ENCODE results near the gene CNTNAP2. TPM values are rescaled to one million over a fixed set of nuclear protein-coding genes. Genes with fewer than 3 reads are reported as not detected.

CNTNAP2 gene
- total and polyA plus RNA-seq, 2 of the 13 experiments (the other 11 are each of a cell fraction or from before 2014, with no cell fraction given): 0.40 to 0.42 TPM

DNA sequence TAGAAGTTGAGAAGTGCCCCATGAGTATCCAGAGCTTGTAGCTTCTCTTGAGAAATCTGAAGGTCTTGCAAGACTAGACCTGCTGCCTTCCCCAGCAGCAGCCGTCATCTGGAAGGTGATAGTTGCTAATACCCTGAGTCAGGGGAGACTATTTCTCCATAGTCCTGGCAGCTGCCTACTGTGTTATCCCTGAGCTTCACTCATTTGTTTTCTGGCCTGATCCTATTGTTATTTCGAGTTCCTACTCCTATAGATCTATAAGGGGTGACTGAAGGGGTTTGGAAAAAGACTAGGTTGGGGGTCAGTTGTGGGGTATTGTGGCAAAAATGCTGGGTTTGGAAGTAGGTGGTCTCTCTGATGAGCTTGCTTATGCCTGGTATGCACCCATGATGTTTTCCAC lies 297.8 kb downstream of the CNTNAP2 start:
- ChIA-PET POLR2A (no interaction called here), CTCF (ENCODE audit: low intra/inter-chr PET ratio, low total read pairs) (no interaction called here)
- H3K27me3 ChIP-seq (ENCODE audit: control insufficient read depth in 1 of 2, insufficient read depth in 2 of 2, low read length in 2 of 2): no peaks in the 10 kb centered on the region
- DNase-seq (ENCODE audit: low spot score): no peak
- no peaks in the 10 kb centered on the region for H3K4me1 ChIP-seq (ENCODE audit: insufficient read depth, low read length)
- in situ Hi-C loops (cut with HindIII; ENCODE audit: extremely low pct_ligation_motif_present, low pct_unique_long_range_greater_than_20kb): no loop called here
- H2AFZ ChIP-seq (ENCODE audit: low read length): no peak overlapping the region
- H4K20me1 ChIP-seq (ENCODE audit: insufficient read depth, low read length): no peaks in the 10 kb centered on the region
- no peaks in the 10 kb centered on the region for H3K36me3 ChIP-seq (replicated peaks in 1 of 2; ENCODE audit: control insufficient read depth in 1 of 2, insufficient read depth in 2 of 2, low read length in 2 of 2)
- H3K4me3 ChIP-seq (replicated peaks in 1 of 3; ENCODE audit: insufficient read depth in 1 of 3, low read depth in 2 of 3, low read length in 3 of 3): no peak overlapping the region
- H3K9me3 ChIP-seq (ENCODE audit: low read length): peaks cover 60% of the 10 kb centered on the region
- WGBS (ENCODE audit: low lambda C conversion rate): 11% methylated on average over 2 of the region's 2 CpGs
- no peaks in the 10 kb centered on the region for H3K79me2 ChIP-seq (ENCODE audit: insufficient read depth, low read length)
- intact Hi-C loops (cut with micrococcal nuclease; ENCODE audit: unreplicated experiment): no loop called here
- no peak overlapping the region for H3K27ac ChIP-seq (ENCODE audit: extremely low read length, insufficient read depth, low read length)
- no peak for ATAC-seq
- no peak overlapping the region for H3K4me2 ChIP-seq (ENCODE audit: low read depth, low read length)
- H3K9ac ChIP-seq (ENCODE audit: insufficient read depth, low read depth, low read length): no peak overlapping the region
- no TSS peak for BruUV-seq (replicated peaks)
- no peak for FAIRE-seq
- TF ChIP-seq GABPB1 (CRISPR knock-in tag; IDR thresholded peaks at IDR 0.05): no peak
- TF ChIP-seq, protein P1, sequence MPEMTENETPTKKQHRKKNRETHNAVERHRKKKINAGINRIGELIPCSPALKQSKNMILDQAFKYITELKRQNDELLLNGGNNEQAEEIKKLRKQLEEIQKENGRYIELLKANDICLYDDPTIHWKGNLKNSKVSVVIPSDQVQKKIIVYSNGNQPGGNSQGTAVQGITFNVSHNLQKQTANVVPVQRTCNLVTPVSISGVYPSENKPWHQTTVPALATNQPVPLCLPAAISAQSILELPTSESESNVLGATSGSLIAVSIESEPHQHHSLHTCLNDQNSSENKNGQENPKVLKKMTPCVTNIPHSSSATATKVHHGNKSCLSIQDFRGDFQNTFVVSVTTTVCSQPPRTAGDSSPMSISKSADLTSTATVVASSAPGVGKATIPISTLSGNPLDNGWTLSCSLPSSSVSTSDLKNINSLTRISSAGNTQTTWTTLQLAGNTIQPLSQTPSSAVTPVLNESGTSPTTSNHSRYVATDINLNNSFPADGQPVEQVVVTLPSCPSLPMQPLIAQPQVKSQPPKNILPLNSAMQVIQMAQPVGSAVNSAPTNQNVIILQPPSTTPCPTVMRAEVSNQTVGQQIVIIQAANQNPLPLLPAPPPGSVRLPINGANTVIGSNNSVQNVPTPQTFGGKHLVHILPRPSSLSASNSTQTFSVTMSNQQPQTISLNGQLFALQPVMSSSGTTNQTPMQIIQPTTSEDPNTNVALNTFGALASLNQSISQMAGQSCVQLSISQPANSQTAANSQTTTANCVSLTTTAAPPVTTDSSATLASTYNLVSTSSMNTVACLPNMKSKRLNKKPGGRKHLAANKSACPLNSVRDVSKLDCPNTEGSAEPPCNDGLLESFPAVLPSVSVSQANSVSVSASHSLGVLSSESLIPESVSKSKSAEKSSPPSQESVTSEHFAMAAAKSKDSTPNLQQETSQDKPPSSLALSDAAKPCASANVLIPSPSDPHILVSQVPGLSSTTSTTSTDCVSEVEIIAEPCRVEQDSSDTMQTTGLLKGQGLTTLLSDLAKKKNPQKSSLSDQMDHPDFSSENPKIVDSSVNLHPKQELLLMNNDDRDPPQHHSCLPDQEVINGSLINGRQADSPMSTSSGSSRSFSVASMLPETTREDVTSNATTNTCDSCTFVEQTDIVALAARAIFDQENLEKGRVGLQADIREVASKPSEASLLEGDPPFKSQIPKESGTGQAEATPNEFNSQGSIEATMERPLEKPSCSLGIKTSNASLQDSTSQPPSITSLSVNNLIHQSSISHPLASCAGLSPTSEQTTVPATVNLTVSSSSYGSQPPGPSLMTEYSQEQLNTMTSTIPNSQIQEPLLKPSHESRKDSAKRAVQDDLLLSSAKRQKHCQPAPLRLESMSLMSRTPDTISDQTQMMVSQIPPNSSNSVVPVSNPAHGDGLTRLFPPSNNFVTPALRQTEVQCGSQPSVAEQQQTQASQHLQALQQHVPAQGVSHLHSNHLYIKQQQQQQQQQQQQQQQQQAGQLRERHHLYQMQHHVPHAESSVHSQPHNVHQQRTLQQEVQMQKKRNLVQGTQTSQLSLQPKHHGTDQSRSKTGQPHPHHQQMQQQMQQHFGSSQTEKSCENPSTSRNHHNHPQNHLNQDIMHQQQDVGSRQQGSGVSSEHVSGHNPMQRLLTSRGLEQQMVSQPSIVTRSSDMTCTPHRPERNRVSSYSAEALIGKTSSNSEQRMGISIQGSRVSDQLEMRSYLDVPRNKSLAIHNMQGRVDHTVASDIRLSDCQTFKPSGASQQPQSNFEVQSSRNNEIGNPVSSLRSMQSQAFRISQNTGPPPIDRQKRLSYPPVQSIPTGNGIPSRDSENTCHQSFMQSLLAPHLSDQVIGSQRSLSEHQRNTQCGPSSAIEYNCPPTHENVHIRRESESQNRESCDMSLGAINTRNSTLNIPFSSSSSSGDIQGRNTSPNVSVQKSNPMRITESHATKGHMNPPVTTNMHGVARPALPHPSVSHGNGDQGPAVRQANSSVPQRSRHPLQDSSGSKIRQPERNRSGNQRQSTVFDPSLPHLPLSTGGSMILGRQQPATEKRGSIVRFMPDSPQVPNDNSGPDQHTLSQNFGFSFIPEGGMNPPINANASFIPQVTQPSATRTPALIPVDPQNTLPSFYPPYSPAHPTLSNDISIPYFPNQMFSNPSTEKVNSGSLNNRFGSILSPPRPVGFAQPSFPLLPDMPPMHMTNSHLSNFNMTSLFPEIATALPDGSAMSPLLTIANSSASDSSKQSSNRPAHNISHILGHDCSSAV (CRISPR knock-in tag; IDR thresholded peaks at IDR 0.05; ENCODE audit: borderline replicate concordance): no peak
- no peak for TF ChIP-seq PITX1 (CRISPR knock-in tag; IDR thresholded peaks at IDR 0.05)
- no peak for TF ChIP-seq ZBTB34 (CRISPR knock-in tag; IDR thresholded peaks at IDR 0.05)
- TF ChIP-seq ZNF777 (CRISPR knock-in tag; IDR thresholded peaks at IDR 0.05): no peak
- no peak for TF ChIP-seq ATAD3A (CRISPR knock-in tag; IDR thresholded peaks at IDR 0.05)
- TF ChIP-seq TAF15 (IDR thresholded peaks at IDR 0.05; ENCODE audit: low read depth, low read length, poor library complexity, severe bottlenecking): no peak
- TF ChIP-seq RERE (CRISPR knock-in tag; IDR thresholded peaks at IDR 0.05; ENCODE audit: low read depth): no peak
- TF ChIP-seq ZNF878 (CRISPR knock-in tag; IDR thresholded peaks at IDR 0.05): no peak
